K562 (cell line): ENCODE measurements around the gene NEURL4. TPM values are rescaled to one million over a fixed set of nuclear protein-coding genes. Genes with fewer than 3 reads are reported as not detected.
A peak's percentile ranks its signal among the peaks of the same experiment; 100 is the strongest.
"Not testable (repeated sequence)": the region's sequence is repeated elsewhere in the genome, so short reads cannot be mapped to it uniquely, and the experiment has no call there.

ENCODE experiments used
- ATAC-seq: fragments of 200-7000 bp; cut with Tn5 transposase; 3 replicates; pipeline ENCODE4 v1.9.1; 2020; ENCODE audit warnings: moderate library complexity
- BruUV-seq: library from RNA; stranded (reverse); fragments of 400-500 nt; replicated peaks from 2 replicates; lab custom pipeline; 2021; lab: Mats Ljungman, UMichigan
- CTCF ChIA-PET: fragments of 300-600 bp; formaldehyde crosslinking; extraction: SDS; loops from one replicate; lab custom pipeline; 2021; ENCODE audit warnings: low intra/inter-chr PET ratio; lab: Yijun Ruan, JAX
- POLR2A ChIA-PET: fragments of 300-600, 350-650 bp; sonication (Branson Sonifier 250); formaldehyde crosslinking; extraction: SDS; loops from one replicate; lab custom pipeline; 2021; ENCODE audit warnings: antibody characterized with exemption, inconsistent platforms; lab: Yijun Ruan, JAX
- DNase-seq, 4 experiments: peaks; one replicate each; pipeline versions ENCODE4 v3.0.0 to v3.0.0-alpha.2; 2011 to 2018; ENCODE audit warnings: low spot score in 3 of 4, mixed read lengths in 3 of 4; ENCODE audit errors: extremely low read depth in 1 of 4
- FAIRE-seq: peaks from 2 replicates; lab custom pipeline; 2011; peaks lifted over from hg19 to GRCh38; lab: Jason Lieb, UNC
- H2AFZ ChIP-seq: 2 replicates; pipeline ENCODE4 v1.6.0; 2011; ENCODE audit warnings: low read depth, low read length, control low read depth, inconsistent platforms
- H3K27ac ChIP-seq: fragments of 200-600 bp; 3 replicates; pipeline ENCODE4 v1.8.0; 2011; ENCODE audit warnings: low read depth, mild to moderate bottlenecking, control low read depth, inconsistent platforms, low read length, moderate library complexity, mixed read lengths; ENCODE audit errors: extremely low read depth
- H3K27me3 ChIP-seq, 2 experiments: fragments of 300-600 bp in 1 of 2; 2 replicates in 1 of 2; 3 replicates in 1 of 2; pipeline versions ENCODE4 v1.6.0 to v1.8.0; 2011; ENCODE audit warnings: inconsistent platforms in 2 of 2, low read length in 2 of 2, mild to moderate bottlenecking in 1 of 2, mixed read lengths in 1 of 2, moderate library complexity in 1 of 2; ENCODE audit not compliant: control insufficient read depth in 2 of 2, insufficient read depth in 2 of 2
- H3K36me3 ChIP-seq: fragments of 300-600 bp; 3 replicates; pipeline ENCODE4 v1.8.0; 2011; ENCODE audit warnings: mild to moderate bottlenecking, low read length, inconsistent platforms; ENCODE audit not compliant: control insufficient read depth, insufficient read depth
- H3K4me1 ChIP-seq, 2 experiments: fragments of 200-600 bp in 1 of 2; replicated peaks in 1 of 2; 2 replicates in 1 of 2; 3 replicates in 1 of 2; pipeline versions ENCODE4 v1.5.1 to v1.8.0; 2011; ENCODE audit warnings: inconsistent platforms in 2 of 2, low read length in 2 of 2, mild to moderate bottlenecking in 1 of 2, mixed read lengths in 1 of 2, moderate library complexity in 1 of 2; ENCODE audit not compliant: control insufficient read depth in 2 of 2, insufficient read depth in 2 of 2
- H3K4me2 ChIP-seq: 2 replicates; pipeline ENCODE4 v1.6.1; 2011; ENCODE audit warnings: low read length, control low read depth, inconsistent platforms, mixed read lengths; ENCODE audit not compliant: insufficient read depth
- H3K4me3 ChIP-seq: fragments of 200-600 bp; sonication (generic), shearing (Covaris generic); 2 replicates; pipeline ENCODE4 v1.5.1; 2016; ENCODE audit warnings: control low read depth, inconsistent platforms
- H3K79me2 ChIP-seq: fragments of 200-600 bp; 3 replicates; pipeline ENCODE4 v1.8.0; 2011; ENCODE audit warnings: low read length, inconsistent platforms; ENCODE audit not compliant: control insufficient read depth, insufficient read depth
- H3K9ac ChIP-seq, 2 experiments: 2 replicates each; pipeline versions ENCODE4 v1.6.0 to v1.6.1; 2011; ENCODE audit warnings: low read depth in 2 of 2, low read length in 2 of 2, control low read depth in 1 of 2, inconsistent platforms in 1 of 2, mild to moderate bottlenecking in 1 of 2, mixed read lengths in 1 of 2; ENCODE audit not compliant: insufficient read depth in 1 of 2
- H3K9me1 ChIP-seq: one replicate; pipeline ENCODE4 v1.6.0; 2011; ENCODE audit warnings: inconsistent platforms, mild to moderate bottlenecking, low read length, moderate library complexity; ENCODE audit not compliant: control insufficient read depth, insufficient read depth
- H3K9me3 ChIP-seq: replicated peaks from 2 replicates; pipeline ENCODE4 v1.5.1; 2011; ENCODE audit warnings: low read depth, low read length, inconsistent platforms; ENCODE audit not compliant: control insufficient read depth, insufficient read depth
- H4K20me1 ChIP-seq: replicated peaks from 2 replicates; pipeline ENCODE4 v1.6.1; 2011; ENCODE audit warnings: low read length, inconsistent platforms, mixed read lengths; ENCODE audit not compliant: control insufficient read depth, insufficient read depth
- CBX2 ChIP-seq: fragments of 200-600 bp; sonication (generic); IDR thresholded peaks from one replicate; pipeline ENCODE4 v1.6.1; 2012; ENCODE audit warnings: mild to moderate bottlenecking, low read length, inconsistent platforms; ENCODE audit not compliant: insufficient read depth, poor library complexity, severe bottlenecking
- E2F4 ChIP-seq: sonication (generic); formaldehyde crosslinking; IDR thresholded peaks from 2 replicates; pipeline ENCODE4 v1.8.0; 2022; ENCODE audit warnings: mild to moderate bottlenecking, low read depth, missing genetic modification reagents
- MED1 ChIP-seq: sonication (generic); formaldehyde crosslinking; IDR thresholded peaks from 2 replicates; pipeline ENCODE4 v1.8.1; 2023; ENCODE audit warnings: missing genetic modification reagents, borderline replicate concordance
- PCBP1 ChIP-seq: fragments of 200-400 bp; formaldehyde crosslinking; IDR thresholded peaks from 2 replicates; pipeline ENCODE4 v1.6.1; 2018; ENCODE audit warnings: mild to moderate bottlenecking, low read depth, low read length; ENCODE audit not compliant: poor library complexity, severe bottlenecking
- RUNX1 ChIP-seq: sonication (generic); IDR thresholded peaks from 2 replicates; pipeline ENCODE4 v1.6.1; 2016; ENCODE audit warnings: antibody characterized with exemption, low read depth
- SLC30A9 ChIP-seq: fragments of 250-450 bp; sonication (Bioruptor Pico); IDR thresholded peaks from 2 replicates; pipeline ENCODE4 v1.8.0; 2022; ENCODE audit warnings: mild to moderate bottlenecking, moderate library complexity
- ZFP91 ChIP-seq: sonication (generic); formaldehyde crosslinking; IDR thresholded peaks from 2 replicates; pipeline ENCODE4 v1.8.0; 2022; ENCODE audit warnings: mild to moderate bottlenecking, missing genetic modification reagents
- ZNF436 ChIP-seq: fragments of 250-450, 450-650 bp; sonication (Bioruptor Pico); formaldehyde crosslinking; IDR thresholded peaks from 2 replicates; pipeline ENCODE4 v1.7.0; 2020; ENCODE audit warnings: mild to moderate bottlenecking
- ZNF707 ChIP-seq: fragments of 250-450 bp; sonication (Bioruptor Pico); conservative IDR thresholded peaks from 2 replicates; pipeline ENCODE4 v1.8.0; 2022; ENCODE audit warnings: inconsistent platforms, mild to moderate bottlenecking, moderate library complexity
- ZNF764 ChIP-seq: fragments of 250-450 bp; sonication (Bioruptor Pico); IDR thresholded peaks from 2 replicates; pipeline ENCODE4 v1.4.0; 2020; ENCODE audit warnings: low read depth, mild to moderate bottlenecking, moderate library complexity
- WGBS: fragments of 100-300 bp; shearing (Covaris generic); methylation state at CpG from one replicate; pipeline ENCODE4 v1.1.6; 2016; ENCODE audit warnings: low coverage, mixed read lengths; ENCODE audit not compliant: insufficient coverage; ENCODE audit errors: missing lambda C conversion rate; 5-methylcytosine and 5-hydroxymethylcytosine counted together
- in situ Hi-C: fragments of 300-500 bp; cut with MboI; formaldehyde crosslinking; loops from 4 replicates; pipeline ENCODE4 v1.15.0; 2018; ENCODE audit warnings: inconsistent platforms, mixed read lengths
- intact Hi-C: fragments of 100-400 bp; cut with micrococcal nuclease; formaldehyde crosslinking; loops from 2 replicates; pipeline ENCODE4 v1.14.2; 2022
- polyA plus RNA-seq, 8 experiments: library from polyadenylated mRNA; depleted of rRNA in 4 of 8; stranded (reverse) in 5 of 8; unstranded in 3 of 8; fragments of >200 nt; fragmentation: Nextera tagmentation in 2 of 8; fragmentation: Illumina TruSeq in 1 of 8; extraction: Ambion mirVana in 2 of 8; extraction: Trizol in 1 of 8; gene quantifications; 2 replicates each; pipeline versions ENCODE4 v1.2.1 to v1.2.3, GENCODE V29; 2011 to 2014; ENCODE audit warnings: inconsistent platforms in 1 of 8, missing spikeins in 1 of 8
- total RNA-seq, 7 experiments: library from RNA; depleted of rRNA in 6 of 7; stranded (reverse); fragments of >200 nt in 6 of 7; fragmentation: Illumina TruSeq in 2 of 7; extraction: Trizol in 2 of 7; gene quantifications; 2 replicates each; pipeline versions ENCODE4 v1.2.1 to v1.2.3, GENCODE V29; 2011 to 2021; ENCODE audit warnings: low replicate concordance in 1 of 7

The NEURL4 gene
- total and polyA plus RNA-seq, 9 of the 15 experiments (the other 6 are each of a cell fraction or from before 2014, with no cell fraction given): 0.08 to 37.4 (median 11.5) TPM

GRCh38 chr17:7335765-7336164, 6.6 kb upstream of the NEURL4 start:
- ATAC-seq, BruUV-seq, H2AFZ ChIP-seq, H3K4me3 ChIP-seq, H3K79me2 ChIP-seq, H3K9me1 ChIP-seq, H4K20me1 ChIP-seq, intact Hi-C loops, H3K27me3 ChIP-seq, H3K27ac ChIP-seq, H3K9me3 ChIP-seq, H3K9ac ChIP-seq, H3K36me3 ChIP-seq, CTCF ChIA-PET, FAIRE-seq, DNase-seq: not testable (repeated sequence)
- peak overlapping the region; percentile 55; the same call in 1 of the 2 replicates for H3K4me2 ChIP-seq
- POLR2A ChIA-PET: interaction anchor here (0.9 to 2.8 kb wide), 6 partner anchors 8 to 115 kb away, joined by 3 to 15 read pairs (median 3); no protein-coding TSS in a partner anchor
- in situ Hi-C loops: loop anchor here (10.0 kb wide), 1 partner anchor 291 kb away; the partner anchor contains the start of gene SLC16A11
- 65% methylated on average over 11 of the region's 13 CpGs for WGBS
- H3K4me1 ChIP-seq: peaks cover 11 to 29% of the 10 kb centered on the region in 2 experiments

- no peak for DNase-seq
- Histone ChIP-seq H3K27me3 (no peaks in the 10 kb centered on the region), H3K9me1 (no peaks in the 10 kb centered on the region), H3K9me3 (no peaks in the 10 kb centered on the region), H3K4me2 (no peak overlapping the region), H4K20me1 (no peaks in the 10 kb centered on the region), H3K4me3 (no peak overlapping the region), H3K9ac (peak overlapping the region in 1 of 2 experiments; percentile 76; a peak in 1 of 4 replicates), H2AFZ (no peak overlapping the region), H3K79me2 (no peaks in the 10 kb centered on the region), H3K4me1 (peaks cover 15 to 36% of the 10 kb centered on the region in 2 experiments), H3K36me3 (no peaks in the 10 kb centered on the region), H3K27ac (no peak overlapping the region)
- 71% methylated on average over 3 of the region's 3 CpGs for WGBS
- BruUV-seq: no TSS peak
- intact Hi-C loops (no loop called here), in situ Hi-C loops (loop anchor here (10.0 kb wide), 1 partner anchor 290 kb away; the partner anchor contains the start of gene SLC16A11)
- ChIA-PET CTCF (no interaction called here), POLR2A (interaction anchor here (0.7 to 2.8 kb wide), 3 partner anchors 9 to 21 kb away, joined by 3 to 15 read pairs (median 3); no protein-coding TSS in a partner anchor)
- ATAC-seq: no peak
- no peak for FAIRE-seq
- TF ChIP-seq ZNF707 (CRISPR knock-in tag) (no peak), ZNF764 (CRISPR knock-in tag) (no peak), MED1 (CRISPR knock-in tag) (no peak), PCBP1 (no peak), CBX2 (no peak), E2F4 (CRISPR knock-in tag) (no peak), SLC30A9 (CRISPR knock-in tag) (no peak), ZFP91 (no peak), ZNF436 (CRISPR knock-in tag) (no peak), RUNX1 (no peak)
Observed at GRCh38 chr17:7334938-7335538, 5.9 kb upstream of the NEURL4 start.
